Measurements from ENCODE around the gene SLC49A4.

The SLC49A4 gene

DNA sequence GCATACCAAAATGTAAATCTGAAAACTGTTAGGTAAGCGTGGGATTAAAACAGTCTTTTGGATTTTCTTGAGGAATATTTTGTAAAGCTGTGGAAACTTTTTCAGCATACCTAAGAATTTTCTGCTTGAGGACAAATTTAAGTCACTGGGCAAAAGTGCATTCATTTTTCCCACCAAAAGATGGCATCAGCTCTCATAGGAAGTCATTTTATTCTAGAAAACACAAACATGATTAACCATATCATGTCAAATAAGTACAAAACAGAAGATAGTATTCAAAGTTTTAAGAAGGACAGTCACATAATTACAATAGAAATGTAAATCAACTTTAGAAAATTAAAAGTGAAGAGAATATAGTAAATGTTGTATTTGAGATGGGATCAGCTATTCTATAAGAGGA is 63.5 kb downstream of the SLC49A4 start:
- DNase-seq (ENCODE audit: low spot score): peak; percentile 17

DNA sequence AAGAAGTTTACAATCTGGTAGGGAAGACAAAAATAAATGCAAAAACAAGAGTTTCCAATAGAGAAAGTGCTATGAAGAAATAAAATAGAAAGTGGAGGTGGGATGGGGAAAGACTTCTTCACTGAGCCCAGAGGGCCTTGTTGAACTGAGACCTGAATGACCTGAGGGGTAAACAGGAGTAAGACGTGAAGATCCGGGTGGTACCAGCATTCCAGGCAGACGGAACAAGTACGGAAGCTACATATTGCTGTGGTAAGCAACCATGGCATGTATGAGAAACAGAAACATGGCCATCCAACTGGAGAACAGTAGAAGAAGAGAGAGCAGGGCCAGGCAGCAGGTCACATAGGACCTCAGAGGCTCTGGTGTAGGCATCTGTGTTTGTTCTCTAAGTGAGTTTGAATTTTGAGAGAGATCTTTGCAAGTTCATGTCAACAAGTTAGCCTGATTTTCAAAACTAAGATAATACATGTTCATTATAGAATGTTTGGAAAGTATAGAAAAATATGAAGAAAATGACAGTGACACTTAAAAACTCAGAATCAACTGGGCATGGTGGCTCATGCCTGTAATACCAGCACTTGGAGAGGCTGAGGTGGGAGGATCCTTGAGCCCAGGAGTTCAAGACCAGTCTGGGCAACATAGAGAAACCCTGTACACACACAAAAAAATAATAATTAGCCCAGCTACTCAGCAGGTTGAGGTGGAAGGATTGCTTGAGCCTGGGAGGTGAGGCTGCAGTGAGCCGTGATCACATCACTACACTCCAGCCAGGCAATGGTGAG is 64.3 kb downstream of the SLC49A4 start:
- no peak for DNase-seq (ENCODE audit: low spot score)

GRCh38 chr3:122862381-122862780 is 67.5 kb downstream of the SLC49A4 start:
- DNase-seq (ENCODE audit: low spot score): no peak

GRCh38 chr3:122864498-122864897 is 69.6 kb downstream of the SLC49A4 start:
- no peak for DNase-seq (ENCODE audit: low spot score)

DNA sequence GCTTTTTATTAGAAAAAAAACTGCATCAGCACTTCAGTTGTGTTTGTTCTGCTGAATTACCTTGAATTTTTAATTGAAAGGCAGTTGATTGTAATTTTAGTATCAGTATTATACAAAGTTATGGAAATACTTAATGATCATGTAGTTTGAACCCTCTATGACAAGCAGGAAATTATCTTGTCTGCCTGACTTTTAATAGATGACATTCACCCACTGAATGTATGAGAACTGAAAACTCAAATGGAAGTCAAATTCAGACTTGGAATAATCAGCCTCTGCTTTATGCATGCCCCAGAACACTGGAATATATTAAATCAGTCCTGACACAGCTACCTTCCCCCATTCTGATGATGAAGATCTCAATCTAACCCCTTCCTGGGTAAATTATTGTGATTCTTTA is 73.5 kb downstream of the SLC49A4 start:
- no peak for DNase-seq (ENCODE audit: low spot score)

DNA sequence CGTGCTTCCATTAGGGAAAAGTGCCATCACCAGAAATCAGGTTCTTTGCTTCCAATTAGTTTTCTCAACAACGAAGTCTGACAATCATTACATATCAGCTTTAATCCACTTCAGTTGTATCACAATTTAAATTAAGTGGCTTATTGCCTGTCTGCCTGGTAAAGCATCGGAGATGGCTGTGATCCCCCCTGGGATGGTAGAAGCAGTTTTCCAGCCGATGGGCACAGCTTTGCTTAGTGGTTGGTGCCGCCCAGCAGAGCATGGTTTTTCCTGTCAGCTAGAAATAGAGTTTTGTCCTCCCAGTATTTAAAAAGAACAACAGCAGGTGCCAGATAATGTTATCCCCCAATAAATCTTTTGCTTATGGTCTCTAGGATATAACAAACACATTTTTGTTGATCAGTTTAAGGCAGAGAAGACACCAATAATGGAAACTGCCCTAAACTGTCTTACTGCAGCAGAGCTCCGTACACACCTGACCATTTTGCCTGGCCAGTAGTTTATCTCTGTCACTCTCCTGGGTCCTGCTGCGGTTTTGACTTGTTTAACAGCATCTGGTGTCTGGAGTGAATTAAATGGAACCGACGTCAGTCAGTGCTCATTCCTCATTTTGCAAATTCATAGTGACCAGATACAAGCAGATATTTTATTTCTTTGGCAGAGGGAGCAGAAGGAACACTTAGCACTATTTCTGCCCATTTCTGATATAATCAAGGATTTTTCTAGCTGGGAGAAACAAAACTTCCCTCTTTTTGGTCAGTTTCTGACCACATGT is 79.1 kb downstream of the SLC49A4 start:
- DNase-seq (ENCODE audit: low spot score): no peak

DNA sequence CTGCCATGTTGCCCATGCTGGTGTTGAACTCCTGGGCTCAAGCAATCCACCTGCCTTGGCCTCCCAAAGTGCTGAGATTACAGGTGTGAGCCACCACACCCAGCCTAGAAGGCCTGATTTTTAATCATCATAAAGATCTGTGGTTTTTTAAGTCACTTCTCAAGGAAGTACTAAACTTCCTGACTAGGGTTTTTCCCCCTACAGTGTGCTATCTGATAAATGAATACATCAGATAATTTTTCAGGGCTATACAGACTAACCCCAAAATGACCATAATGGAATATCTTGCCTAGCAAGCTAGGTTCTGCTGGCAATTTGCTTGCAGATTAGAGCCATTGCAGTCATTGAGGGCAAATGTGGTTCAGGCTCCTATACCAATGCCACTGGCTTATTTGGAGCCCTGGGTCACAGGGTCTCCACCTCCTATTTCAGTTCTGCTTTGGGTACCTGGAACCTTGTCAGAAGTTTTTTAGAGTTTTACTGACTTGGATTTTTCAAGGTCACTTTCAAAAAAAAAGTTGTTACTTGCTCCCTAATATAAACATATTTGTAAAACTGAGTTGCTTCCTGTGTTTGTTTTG is 80.8 kb downstream of the SLC49A4 start:
- no peak for DNase-seq (ENCODE audit: low spot score)

- no peak for DNase-seq (ENCODE audit: low spot score)
These were observed 85.3 kb downstream of the SLC49A4 start for GRCh38 chr3:122880173-122880572.

DNA sequence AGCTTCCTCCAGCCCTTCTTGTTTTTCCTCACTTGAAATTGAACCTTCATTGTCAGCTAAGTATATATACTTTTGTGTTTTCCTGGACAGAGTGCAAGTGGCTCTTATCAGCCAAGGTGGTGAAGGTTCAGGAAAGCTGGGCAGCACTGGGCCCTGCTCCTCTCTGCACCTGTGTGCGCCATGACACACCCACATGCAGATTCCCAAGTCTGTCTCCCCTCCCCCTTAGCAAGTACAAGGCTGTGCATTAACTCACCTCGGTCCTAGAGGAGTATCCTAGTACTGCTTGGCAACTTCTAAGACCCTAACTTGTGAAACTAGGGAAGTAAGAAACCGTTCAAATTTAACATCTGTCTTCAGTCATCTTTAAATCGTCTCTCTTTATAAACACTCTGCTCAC is 85.8 kb downstream of the SLC49A4 start:
- DNase-seq (ENCODE audit: low spot score): no peak

- DNase-seq (ENCODE audit: low spot score): no peak
These were observed 87.6 kb downstream of the SLC49A4 start for GRCh38 chr3:122882361-122882947.

- DNase-seq (ENCODE audit: low spot score): no peak
These were observed 91.4 kb downstream of the SLC49A4 start for GRCh38 chr3:122886251-122886650.

DNA sequence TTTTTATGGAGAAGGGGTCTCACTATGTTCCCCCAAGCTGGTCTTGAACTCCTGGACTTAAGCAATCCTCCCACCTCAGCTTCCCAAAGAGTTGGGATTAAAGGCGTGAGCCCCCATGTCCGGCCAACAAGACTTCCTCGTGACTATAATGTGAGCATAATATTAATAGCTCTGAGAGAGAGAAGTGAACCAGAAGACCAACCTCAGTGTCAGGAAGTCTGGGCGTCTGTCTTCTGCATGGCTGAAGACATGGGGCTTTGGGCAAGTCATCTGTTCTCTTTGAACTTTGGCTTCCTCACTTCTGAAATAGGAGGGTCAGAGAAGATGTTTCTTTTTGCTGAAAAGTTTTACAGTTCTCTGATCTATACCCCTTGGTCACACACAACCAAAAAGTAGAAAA is 92.1 kb downstream of the SLC49A4 start:
- no peak for DNase-seq (ENCODE audit: low spot score)

GRCh38 chr3:122890077-122890719 is 95.3 kb downstream of the SLC49A4 start:
- no peak for DNase-seq (ENCODE audit: low spot score)

DNA sequence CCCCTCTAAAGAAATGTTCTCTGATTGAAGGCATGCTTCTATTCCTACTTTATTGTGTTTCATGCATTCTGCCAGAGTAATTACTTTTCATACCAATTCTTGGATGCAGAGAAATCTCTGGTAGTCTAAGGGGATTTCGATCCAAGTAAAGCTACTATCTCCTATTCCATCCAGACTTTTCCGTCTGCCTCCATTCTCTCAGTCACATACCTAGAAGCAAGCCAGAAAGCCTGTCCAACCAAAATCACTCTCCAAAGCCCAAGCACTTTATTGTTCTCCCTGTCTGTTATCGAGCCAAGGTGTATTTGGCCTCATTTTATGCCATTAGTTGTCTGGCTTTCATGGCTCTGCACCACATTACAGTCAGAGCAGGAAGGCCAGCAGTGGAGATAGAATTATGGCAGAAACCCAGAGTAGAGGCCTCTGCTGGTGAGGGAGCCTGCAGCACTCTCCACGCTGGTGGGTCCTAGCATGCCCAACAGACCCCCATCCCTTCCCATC is 95.9 kb downstream of the SLC49A4 start:
- DNase-seq (ENCODE audit: low spot score): no peak

GRCh38 chr3:122892118-122892960 is 97.5 kb downstream of the SLC49A4 start:
- DNase-seq (ENCODE audit: low spot score): no peak

DNA sequence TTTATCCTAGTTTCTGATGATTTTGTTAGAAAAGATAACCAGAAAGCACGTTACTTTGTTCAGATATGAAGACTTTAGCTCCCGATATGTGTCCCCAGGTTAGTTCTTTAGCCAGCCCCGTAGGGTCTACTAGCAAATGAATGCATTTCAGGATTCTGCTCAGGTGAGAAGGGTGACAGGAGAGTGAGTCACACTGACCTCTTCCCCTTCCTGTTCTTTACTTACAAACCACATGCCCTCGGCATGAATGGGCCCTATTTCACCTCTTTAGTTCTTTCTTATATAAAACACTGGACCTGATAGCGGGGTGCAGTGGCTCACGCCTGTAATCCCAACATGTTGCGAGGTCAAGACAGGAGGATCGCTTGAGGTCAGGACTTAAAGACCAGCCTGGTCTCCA is 98.4 kb downstream of the SLC49A4 start:
- DNase-seq (ENCODE audit: low spot score): no peak

GRCh38 chr3:122893754-122894668 is 99.1 kb downstream of the SLC49A4 start:
- no peak for DNase-seq (ENCODE audit: low spot score)

GRCh38 chr3:122898298-122898697 is 103.4 kb downstream of the SLC49A4 start:
- no peak for DNase-seq (ENCODE audit: low spot score)

DNA sequence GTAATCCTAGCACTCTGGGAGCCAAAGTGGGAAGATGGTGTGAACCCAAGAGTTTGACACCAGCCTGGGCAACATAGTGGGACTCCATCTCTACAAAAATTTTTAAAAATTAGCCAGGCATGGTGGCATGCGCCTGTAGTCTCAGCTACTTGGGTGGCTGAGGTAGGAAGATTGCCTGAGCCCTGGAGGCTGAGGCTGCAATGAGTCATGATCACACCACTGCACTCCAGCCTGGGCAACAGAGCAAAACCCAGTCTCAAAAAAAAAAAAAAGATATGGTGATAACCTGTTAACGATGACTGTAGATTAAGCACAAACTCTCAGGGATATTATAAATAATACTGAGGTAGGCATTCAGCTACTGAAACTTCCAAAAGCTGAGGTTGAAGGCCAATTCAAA is 107.5 kb downstream of the SLC49A4 start:
- no peak for DNase-seq (ENCODE audit: low spot score)

GRCh38 chr3:122903171-122903570 is 108.3 kb downstream of the SLC49A4 start:
- DNase-seq (ENCODE audit: low spot score): no peak
